Epithelial cell of prostate (primary cell): ENCODE results near the gene CABLES2.

Source experiments
- DNase-seq: peaks from one replicate; pipeline ENCODE4 v3.0.0-alpha.2; 2011; ENCODE audit warnings: low read depth, low spot score
- H3K27ac ChIP-seq: fragments of 450-650 bp; 2 replicates; pipeline ENCODE4 v1.5.1; 2017; ENCODE audit warnings: mild to moderate bottlenecking

CABLES2 gene

DNA sequence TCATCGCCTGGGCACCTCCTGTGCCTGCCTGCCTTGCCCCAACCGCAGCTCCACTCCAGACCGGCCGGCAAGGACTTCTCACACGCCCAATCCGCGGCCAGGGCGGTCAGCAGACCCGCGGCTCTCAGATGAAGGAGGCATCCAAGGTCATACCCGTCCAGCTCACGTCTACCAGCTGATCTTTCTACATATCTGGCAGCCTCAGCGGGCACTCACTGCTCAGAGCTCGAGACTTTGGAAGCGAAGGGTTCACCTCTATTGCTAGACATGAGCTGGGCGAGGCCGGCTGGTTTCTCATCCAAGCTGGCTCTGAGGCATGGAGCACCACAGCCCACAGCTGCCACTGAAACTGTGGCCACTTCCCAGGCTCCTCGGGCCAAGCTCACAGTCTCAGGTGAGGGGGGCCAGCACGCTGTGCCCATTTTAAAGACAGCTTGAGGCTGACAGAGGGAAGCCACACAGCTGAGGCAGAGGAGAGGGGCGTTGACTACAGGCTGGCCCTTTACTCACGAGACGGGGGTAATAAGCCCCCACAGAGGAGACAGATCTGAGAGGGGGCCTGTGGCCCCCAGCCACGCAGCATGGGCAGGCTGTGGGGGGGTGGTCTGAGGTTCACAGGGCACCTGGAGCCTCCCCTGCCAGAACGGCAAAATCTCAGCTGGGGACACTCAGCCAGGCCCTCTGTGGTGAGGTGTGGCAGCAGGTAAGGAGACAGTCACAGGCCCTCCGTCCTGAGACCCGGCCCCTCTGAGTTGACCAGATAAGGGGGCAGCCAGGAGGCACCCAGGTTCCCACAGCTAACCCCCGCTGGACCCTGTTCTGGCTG lies 42.0 kb downstream of the CABLES2 start:
- no peak for DNase-seq
- peak overlapping the region; percentile 80 for H3K27ac ChIP-seq

DNA sequence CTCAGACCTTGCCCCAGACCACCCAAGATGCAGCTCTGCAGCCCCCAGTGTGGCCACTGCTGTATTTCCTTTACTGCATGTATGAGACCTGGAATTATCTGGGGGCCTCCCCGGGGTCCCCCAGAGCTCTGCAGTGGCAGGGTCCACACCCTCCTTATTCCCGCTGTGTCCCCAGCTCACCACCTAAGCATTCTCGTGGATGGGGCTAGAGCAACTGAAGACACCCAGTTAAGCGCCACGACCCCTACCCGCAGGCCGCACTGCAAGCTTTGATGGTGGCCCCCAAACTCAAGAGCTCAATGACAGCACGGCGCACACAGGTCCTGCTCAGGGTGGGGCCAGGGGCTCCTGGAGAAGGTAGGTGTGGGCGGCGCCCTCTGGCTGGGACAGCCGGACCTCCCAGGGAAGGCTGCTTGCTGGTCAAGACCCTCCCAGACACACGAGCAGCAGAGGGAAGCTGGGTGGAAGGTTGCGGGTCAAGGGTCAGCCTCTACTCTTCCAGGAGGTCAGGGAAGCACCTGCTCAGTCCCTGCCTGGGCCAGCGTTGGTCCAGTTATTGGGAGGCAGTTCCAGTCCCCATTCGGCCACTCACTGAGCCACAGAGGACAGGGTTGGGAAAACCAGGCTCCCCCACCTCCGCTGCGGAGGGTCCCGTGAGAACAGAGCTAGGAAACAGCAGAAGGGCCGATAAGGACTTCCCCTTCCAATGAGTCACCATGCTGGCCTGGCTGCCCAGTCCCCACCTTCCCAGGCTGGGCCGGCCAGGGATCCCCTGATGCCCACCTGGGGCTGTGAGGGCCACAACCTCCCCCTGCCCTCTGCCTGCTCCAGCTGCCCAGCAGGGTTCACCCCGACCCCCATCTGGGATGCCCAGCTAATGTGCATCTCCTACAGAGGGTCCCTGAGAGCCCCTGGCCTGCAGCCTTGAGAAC lies 42.9 kb downstream of the CABLES2 start:
- peak overlapping the region; percentile 80 for H3K27ac ChIP-seq
- DNase-seq, result no peak

DNA sequence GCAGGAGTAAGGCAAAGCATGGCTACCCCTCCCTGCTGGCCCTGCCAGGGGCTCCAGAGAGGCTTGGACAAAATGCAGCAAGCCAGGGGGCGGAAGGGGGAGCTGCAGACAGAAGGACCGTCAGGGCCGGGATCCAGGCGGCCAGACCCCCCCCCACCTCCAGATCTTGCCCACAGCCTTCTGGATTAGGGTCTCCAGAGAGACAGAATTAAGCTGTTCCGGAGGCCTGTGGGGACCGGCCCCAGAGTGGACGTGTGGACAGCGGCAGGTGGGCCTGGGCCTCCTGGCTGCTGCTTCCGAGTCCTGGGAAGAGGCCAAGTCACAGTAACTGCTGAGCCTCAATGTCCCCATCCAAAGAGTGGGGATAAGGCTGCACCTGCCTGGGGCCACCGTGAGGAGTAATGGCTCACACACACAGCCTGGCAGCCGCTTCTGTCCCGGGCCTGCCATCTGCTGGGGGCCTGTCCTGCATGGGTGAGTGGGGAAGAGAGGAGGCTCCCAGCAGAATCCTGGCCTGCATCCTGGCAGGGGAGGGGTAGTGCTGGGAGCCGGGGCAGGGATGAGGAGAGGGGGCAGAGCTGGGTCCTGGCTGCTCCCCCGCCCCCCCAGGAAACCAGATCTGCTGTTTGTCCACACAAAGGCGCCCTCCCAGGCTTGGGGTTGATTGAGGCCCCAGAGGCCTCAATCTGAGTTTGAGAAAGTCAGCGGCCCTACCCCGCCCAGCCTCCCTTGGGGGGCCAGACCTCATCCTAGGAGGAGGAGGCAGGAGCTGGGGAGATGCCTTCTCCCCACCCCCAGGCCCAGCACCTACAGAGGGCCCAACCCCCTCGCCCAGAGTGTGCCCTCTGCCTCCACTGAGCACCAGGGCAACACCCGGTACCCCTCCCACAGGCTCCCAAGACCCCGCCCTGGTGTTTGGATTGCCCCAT lies 43.8 kb downstream of the CABLES2 start:
- H3K27ac ChIP-seq, result no peak overlapping the region
- DNase-seq, result no peak

DNA sequence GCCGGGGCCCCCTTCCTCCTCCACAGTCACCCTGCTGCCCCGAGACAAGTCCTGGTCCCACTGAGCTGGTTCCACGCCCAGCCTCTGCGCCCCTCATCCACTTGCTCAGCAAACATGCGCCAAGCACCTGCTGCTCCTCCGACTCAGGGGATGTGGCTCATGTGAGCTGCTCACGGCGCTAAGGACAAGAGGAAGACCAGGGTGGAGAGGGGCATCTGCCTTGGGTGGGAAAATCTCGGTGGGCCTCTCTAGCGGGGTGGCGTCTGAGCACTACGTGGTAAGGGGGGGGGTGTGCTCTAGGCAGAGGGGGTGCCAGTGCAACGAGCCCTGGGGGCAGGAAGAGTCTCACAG lies 44.5 kb downstream of the CABLES2 start:
- no peak overlapping the region for H3K27ac ChIP-seq
- DNase-seq, result no peak

DNA sequence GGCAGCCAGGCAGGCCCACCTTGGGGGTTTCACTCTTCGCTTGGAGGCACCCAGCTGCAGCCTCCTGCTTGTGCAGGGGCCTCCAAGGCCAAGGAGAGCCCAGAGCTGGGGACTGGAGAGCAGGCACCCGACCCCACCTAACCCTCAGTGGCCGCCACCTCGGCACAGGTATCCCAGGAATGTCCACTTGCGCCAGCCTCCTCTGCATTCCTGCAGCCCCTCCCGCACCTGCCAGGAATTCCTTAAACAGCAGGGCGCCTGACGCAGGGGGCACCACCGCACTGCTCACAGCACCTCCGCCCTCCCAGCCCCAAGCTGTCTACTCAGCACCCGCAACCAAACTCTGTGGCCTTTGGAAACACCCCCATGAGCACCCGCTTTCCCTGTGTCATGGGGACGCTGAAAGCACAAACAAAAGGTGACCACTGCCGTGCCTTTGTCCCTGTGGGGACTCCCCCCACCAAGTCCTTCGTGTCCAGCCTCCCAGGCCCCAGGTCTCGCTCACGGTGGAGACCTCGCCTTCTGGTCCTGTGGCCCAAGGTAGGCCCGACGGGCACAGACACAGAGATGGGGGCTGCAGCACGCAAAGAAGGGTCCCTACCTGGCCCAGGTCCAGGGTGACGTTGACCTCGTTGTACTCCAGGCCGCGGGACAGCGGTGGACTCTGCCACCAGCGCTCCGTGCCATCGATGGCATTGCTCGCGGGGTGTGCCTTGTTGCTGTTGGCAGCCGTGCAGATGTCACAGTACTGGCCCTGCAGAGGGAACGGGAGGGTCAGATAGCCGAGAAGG lies 45.1 kb downstream of the CABLES2 start:
- DNase-seq, result no peak
- peak overlapping the region; percentile 41 for H3K27ac ChIP-seq

DNA sequence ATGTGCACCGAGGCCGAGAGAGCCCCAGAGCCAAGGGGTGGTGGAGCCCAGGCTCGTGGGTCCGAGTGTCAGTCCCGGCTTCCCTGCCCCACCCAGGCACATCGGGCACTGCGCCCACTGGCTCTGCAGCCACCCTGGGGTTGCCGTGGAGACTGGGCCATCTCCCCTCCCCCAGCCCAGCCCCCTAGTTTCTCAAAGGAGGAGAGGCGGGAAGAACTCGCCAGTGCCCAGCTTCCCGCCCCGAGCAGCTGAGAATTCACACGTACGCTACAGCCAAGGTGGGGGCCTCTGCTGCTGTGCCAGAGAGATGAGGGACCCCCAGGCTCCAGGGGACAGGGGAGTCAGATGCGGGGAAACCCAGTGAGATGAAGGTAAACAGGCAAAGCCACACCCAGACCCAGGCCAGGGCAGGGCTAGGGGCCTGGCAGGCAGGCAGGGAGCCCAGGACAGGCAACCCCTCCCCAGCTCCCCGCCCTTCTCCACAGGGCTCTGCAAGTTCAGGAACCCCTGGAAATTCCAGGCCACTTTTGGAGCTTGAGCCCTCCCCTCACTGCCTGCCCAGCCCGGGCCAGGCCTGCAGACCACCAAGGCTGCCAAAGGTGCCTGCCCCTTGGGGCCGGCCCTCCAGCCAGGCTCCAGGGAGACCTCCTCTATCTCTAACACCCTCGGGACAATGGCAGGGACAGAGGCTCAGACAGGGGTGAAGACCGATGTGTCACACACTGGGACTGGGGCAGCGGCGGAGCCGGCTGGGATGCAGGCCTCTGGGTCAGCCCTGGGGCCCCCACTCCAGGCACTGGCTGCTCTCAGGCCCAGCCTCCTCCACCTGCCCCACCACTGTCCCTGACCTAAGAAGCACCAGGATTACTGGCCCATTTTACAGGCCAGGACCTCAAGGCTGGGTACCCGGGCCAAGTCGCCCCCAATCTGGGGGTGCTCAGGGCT lies 46.0 kb downstream of the CABLES2 start:
- DNase-seq, result no peak
- H3K27ac ChIP-seq, result peak overlapping the region; percentile 41

DNA sequence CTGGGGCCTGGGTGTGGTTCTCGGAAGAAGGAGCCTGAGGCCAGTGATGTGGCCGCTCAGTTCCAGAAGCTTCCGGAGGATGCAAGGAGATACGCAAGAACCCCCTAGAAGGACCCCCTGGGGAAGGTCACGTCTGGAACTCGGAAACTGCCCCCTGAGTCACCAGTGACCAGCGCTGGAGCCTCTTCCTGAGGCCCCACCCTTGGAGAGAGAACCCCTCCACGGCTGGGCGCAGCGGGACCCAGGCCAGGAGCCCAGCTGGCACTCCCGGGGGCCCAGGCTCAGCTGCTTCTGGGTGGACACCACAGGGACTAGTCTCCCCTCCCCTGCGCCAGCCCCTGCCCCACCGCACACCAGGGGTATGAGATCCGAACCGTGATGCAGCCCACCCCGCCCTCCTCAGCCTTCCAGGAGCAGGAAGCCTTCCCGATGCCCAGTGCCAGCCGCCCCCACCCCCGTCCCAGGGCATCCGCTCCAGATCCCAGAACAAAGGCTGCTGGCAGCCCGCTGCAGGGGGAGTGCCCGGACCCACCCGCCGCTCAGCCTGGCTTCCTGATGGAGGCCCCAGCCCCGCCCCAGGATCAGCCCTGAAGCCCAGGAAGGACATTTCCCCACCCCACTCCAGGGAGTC lies 47.5 kb downstream of the CABLES2 start:
- DNase-seq, result no peak
- H3K27ac ChIP-seq, result peak overlapping the region; percentile 60

DNA sequence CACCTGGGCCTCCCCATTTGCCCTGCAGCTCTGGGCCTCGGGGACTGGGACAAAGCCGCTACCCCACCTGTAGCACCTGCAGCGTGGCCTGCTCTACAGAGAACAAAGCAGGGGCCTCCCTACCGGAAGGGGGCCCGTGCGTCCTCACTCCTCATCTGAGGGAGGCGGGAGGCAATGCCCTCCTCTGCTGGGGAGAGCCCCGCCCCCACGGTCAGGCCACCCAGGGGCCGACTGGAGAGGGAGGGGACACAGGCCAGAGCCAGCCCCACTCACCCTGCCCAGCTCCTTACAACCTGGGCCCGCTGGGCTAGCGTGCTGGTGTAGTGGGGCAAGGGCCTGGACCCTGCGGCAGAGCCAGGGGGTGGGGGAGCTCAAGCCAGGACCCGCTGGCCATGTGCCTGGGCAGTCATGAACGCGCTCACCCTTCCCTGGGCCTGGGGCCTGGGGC lies 48.0 kb downstream of the CABLES2 start:
- peak overlapping the region; percentile 60 for H3K27ac ChIP-seq
- DNase-seq, result no peak

DNA sequence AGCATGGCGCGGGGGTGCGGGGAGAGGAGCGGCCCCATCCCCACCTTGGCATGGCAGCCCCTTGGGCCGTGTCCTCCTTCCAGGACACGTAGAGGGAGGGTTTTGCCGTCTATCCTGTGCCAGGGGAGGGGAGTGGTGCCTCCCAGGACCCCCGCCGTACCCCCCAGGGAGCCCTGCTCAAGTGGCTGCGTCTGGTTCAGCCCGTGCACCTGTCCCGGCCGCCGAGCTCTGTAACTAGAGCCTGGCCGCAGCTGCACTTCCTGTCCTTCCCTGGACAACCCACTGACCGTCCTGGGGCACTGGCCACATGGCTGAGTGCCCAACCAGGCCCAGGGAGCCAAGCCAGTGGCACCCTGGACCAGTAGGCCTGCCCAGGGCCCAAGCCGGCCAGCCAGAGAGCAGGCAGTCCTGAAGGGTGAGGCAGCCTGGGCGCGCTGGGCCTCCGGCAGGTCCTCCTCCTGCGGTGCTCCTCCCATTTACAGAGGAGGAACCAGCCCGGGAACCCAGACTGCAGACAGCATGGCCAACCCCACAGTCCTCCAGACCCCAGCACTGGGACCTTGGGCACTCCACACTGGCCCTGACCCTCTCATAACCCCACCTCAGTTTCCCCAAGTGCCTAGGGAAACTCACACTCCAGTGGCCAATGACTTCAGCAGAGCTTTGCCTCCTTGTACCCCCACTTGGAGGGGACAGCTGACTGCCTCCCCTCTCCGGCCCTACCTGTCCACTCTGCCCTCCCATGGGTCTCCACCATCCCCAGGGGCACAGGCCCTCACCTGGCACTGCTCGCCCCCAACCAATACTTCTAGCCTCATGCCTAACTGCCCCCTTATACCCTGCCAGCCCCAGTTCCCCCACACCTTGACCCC lies 48.7 kb downstream of the CABLES2 start:
- DNase-seq, result no peak
- H3K27ac ChIP-seq, result peak overlapping the region; percentile 60

DNA sequence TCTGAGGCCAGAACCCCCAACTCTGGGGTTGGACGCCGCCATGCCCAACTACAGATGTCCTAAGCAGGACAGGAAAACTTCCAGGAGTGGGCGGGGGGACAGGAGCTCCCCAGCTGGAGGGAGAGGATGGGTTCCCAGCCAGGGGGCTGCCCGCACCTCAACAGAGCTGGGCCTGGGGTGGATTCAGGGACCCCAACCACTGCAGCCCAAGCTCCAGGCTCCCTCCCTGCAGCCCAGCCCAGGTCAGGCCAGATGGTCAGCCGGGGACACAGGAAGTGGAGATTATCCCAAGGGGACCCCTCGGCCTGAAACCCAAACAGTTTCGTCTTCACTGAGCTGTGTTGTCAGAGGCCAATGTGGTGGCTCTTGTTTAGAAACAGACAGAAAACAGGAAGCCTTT lies 49.4 kb downstream of the CABLES2 start:
- no peak for DNase-seq
- peak overlapping the region; percentile 60 for H3K27ac ChIP-seq

DNA sequence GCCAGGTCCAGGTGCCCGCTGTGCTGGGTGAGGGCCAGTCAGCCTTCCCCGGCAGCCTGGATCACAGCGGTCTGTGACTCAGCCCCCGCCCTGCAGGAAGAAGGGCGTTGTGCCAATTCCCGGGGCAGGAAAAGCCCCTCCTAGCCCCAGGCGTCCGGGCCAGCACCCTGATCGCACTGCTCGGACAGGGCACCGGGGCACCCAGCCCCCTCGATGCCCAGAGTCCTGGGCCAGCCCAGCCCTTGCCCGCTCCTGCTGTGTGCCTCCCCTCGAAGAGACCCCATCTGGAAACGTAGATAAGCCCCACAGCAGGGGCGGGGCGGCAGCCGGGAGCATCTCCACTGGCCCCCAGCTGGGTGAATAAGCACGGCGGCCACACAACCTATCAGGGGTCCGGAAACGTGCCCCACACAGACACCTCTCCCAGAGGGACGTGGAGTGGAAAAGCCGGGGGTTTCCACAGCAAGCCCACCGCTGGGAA lies 49.9 kb downstream of the CABLES2 start:
- no peak for DNase-seq
- H3K27ac ChIP-seq, result peak overlapping the region; percentile 60

DNA sequence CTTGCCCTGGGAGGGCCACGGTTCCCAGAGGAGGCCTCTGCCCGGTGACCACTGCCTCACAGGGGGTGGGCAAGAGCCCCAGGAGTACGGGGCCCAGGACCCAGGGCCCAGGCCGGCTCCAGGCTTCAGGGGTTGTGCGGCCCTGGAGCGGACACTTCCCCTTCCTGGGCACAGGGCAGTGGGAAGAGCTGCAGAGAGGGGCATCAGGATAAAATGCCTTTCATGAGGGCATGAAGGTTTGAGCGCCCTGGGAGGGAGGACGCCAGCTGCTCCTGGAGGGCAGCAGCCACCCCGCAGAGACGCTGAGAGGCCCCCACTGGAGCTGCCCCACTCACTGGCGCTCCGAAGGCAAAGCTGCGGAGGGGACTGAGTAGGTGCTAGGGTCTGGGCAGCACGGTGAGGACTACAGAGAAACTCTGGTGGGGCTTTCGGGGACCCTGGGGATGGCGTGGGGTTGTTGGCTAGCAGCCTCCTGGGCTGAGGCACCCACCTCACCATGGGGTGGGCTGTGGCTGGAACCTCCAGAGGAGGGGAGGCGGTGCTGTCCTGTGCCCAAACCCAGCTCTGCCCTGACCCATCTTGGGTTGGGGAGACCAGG lies 50.4 kb downstream of the CABLES2 start:
- DNase-seq, result no peak
- H3K27ac ChIP-seq, result peak overlapping the region; percentile 60

DNA sequence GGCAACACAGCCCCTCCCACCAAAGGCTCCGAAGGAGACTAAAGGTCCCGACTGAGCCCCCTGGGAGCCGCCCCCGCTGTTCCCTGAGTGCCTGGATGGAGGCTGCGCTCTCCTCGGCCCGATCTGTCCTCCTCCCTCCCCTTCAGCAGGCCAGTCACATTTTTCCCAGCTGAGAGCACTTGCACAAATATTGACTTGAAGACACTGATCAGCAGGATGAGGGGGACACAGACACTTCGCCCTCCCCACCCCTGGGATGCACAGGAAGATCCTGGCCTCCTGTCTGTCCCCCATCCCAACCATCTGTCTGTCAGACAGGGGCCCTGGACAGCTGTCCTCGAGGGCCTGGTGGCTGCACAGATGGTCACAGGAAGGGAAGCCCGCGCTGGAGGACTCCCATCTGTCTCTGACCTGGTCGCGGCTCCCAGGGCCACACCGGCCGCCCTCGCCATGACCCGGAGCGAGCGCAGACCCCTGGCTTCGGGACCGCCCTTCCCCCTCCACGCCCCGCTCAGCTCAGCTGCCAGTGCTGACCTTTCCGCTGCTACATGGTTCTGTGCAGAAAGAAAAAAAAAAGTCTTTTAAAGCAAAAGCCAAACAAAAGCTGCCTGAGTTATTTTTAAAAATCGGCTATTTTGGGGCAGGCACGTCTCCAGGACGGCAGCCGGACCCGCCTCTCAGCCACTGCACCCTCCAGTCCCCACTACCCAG lies 51.1 kb downstream of the CABLES2 start:
- no peak for DNase-seq
- H3K27ac ChIP-seq, result peak overlapping the region; percentile 60

DNA sequence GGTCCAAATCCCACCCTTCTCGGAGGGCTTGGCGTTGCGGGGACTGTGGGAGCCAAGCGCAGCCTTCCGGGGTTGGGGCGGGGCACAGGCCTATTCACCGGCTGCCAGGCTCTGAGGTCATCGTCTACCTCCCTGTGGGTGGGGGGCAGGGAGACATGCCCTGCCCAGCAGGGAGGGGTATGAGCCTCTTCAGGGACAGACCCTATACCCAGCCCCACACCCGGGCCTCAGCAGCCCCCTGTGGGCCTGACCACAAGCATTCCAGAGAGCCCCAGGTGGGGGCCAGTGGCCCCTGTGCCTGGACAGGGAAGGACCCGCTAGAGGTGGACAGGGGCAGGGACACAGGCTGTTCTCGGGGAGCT lies 51.6 kb downstream of the CABLES2 start:
- H3K27ac ChIP-seq, result peak overlapping the region; percentile 60
- DNase-seq, result no peak

DNA sequence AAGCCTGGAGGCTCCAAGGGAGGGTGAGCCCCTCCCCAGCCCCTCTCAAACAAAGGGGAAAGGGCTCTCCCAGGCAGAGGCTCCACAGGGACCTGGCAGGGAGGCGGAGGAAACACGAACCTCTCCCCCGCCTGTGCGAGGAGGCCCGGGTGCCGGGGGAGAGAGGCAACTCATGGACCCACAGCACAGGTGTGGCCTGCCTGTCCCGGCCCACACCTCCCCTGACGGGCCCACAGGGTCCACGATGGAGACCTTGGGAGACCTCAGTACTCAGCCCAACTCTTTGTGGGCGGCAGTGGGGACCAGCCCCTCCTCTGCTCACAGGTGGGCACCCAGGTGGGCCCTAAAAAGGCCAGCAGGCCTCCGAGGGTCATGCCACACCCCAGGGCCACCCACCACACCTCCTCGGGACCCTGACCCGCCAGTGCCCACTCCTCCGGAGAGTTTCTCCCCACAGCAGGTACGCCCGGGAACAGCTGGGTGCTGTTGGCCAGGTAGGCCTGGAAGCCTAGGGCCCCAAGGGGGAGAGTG lies 52.2 kb downstream of the CABLES2 start:
- no peak for DNase-seq
- H3K27ac ChIP-seq, result peak overlapping the region; percentile 60
